Smooth muscle cell (in vitro differentiated cells): ENCODE data around the gene ADAMTS17. TPM values are rescaled to one million over a fixed set of nuclear protein-coding genes. Genes with fewer than 3 reads are reported as not detected.

ENCODE experiments used
- DNase-seq: peaks from one replicate; lab custom pipeline; 2025; ENCODE audit not compliant: unreplicated experiment; lab: John Stamatoyannopoulos, UW
- H2AFZ ChIP-seq: fragments of 200-600 bp; sonication (generic); 2 replicates; pipeline ENCODE4 v1.6.0; 2016; ENCODE audit warnings: antibody characterized with exemption, low read depth, mild to moderate bottlenecking
- H3F3A ChIP-seq: fragments of 200-600 bp; sonication (generic); 2 replicates; pipeline ENCODE4 v1.6.0; 2017; ENCODE audit warnings: antibody characterized with exemption, low read depth
- H3K27ac ChIP-seq: fragments of 200-600 bp; sonication (generic); 2 replicates; pipeline ENCODE4 v1.5.1; 2016; ENCODE audit warnings: low read depth, mild to moderate bottlenecking
- H3K27me3 ChIP-seq: fragments of 200-600 bp; sonication (generic); 2 replicates; pipeline ENCODE4 v1.6.1; 2016; ENCODE audit warnings: low read depth, mild to moderate bottlenecking
- H3K36me3 ChIP-seq: fragments of 200-600 bp; sonication (generic); 2 replicates; pipeline ENCODE4 v1.5.1; 2016; ENCODE audit warnings: low read depth
- H3K4me1 ChIP-seq: fragments of 200-600 bp; sonication (generic); 2 replicates; pipeline ENCODE4 v1.5.1; 2016; ENCODE audit warnings: low read depth
- H3K4me2 ChIP-seq: fragments of 200-600 bp; sonication (generic); 2 replicates; pipeline ENCODE4 v1.6.0; 2016; ENCODE audit warnings: mild to moderate bottlenecking
- H3K4me3 ChIP-seq: fragments of 200-600 bp; sonication (generic); 2 replicates; pipeline ENCODE4 v1.5.1; 2016; ENCODE audit warnings: mild to moderate bottlenecking
- H3K79me2 ChIP-seq: fragments of 200-600 bp; sonication (generic); 2 replicates; pipeline ENCODE4 v1.6.0; 2016; ENCODE audit warnings: low read depth, mild to moderate bottlenecking
- H3K9ac ChIP-seq: fragments of 200-600 bp; sonication (generic); 2 replicates; pipeline ENCODE4 v1.6.0; 2016; ENCODE audit warnings: low read depth
- H3K9me3 ChIP-seq: fragments of 200-600 bp; sonication (generic); replicated peaks from 2 replicates; pipeline ENCODE4 v1.5.1; 2016; ENCODE audit warnings: low read depth
- H4K20me1 ChIP-seq: fragments of 200-600 bp; sonication (generic); 2 replicates; pipeline ENCODE4 v1.6.0; 2016; ENCODE audit warnings: low read depth
- WGBS: methylation state at CpG from one replicate; pipeline ENCODE4 v1.1.7; 2016; ENCODE audit warnings: low lambda C conversion rate; 5-methylcytosine and 5-hydroxymethylcytosine counted together
- polyA plus RNA-seq: library from polyadenylated mRNA; unstranded; fragments of >200 nt; fragmentation: Nextera tagmentation; extraction: Ambion mirVana; gene quantifications from 2 replicates; pipeline ENCODE4 v1.2.1, GENCODE V29; 2016
- total RNA-seq: library from RNA; depleted of rRNA; stranded (reverse); fragments of >200 nt; gene quantifications from 2 replicates; pipeline ENCODE4 v1.2.3, GENCODE V29; 2014
- TF ChIP-seq, protein P1 (sequence below): fragments of 200-600 bp; sonication (generic); IDR thresholded peaks from 2 replicates; pipeline ENCODE4 v1.5.1; 2017; ENCODE audit warnings: borderline replicate concordance, mild to moderate bottlenecking, antibody characterized with exemption; ENCODE audit not compliant: insufficient read depth, poor library complexity, severe bottlenecking

ADAMTS17 gene
- total and polyA plus RNA-seq, 2 experiments from 2014 or later: 0.63 to 3.1 TPM

DNA sequence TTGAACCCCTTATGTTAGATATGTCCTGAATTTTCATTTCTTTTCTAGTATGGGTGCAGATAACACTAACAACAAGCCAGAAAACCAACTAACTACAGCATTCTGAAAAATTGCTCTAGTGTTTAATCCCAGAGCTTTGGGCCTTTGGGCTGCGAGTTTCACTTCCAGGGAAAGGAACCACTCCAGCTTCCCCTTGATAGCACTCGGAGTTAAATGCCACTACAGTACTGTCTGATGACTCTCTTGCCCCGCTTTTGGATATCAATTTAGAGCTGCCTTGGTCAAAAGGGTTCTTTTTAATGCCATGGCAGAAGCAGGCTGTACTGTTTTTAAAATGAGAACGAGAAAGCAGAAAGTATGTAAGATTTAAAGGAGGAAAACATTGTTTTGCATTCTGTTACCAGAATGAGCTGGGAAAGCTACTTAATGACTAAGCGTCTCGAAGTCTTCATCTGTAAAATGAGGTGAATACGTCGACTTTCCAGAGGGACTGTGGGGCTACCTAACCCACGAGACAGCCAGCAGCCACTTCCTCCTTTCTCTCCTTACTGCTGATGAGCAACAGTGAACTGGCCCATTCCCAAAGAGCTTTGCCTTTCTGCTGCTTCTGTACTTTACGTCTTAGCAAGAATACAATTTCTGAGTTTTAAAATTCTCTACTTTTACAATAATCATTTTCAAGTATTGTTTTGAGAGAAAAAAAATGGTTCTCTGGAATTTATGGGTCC lies 309.3 kb downstream of the ADAMTS17 start:
- no peaks in the 10 kb centered on the region for H3K4me1 ChIP-seq
- H3K4me3 ChIP-seq: no peak overlapping the region
- H3K79me2 ChIP-seq: no peaks in the 10 kb centered on the region
- H3K9me3 ChIP-seq: peaks cover 4% of the 10 kb centered on the region
- H3F3A ChIP-seq: no peaks in the 10 kb centered on the region
- no peaks in the 10 kb centered on the region for H3K36me3 ChIP-seq
- no peak overlapping the region for H3K9ac ChIP-seq
- TF ChIP-seq, protein P1, sequence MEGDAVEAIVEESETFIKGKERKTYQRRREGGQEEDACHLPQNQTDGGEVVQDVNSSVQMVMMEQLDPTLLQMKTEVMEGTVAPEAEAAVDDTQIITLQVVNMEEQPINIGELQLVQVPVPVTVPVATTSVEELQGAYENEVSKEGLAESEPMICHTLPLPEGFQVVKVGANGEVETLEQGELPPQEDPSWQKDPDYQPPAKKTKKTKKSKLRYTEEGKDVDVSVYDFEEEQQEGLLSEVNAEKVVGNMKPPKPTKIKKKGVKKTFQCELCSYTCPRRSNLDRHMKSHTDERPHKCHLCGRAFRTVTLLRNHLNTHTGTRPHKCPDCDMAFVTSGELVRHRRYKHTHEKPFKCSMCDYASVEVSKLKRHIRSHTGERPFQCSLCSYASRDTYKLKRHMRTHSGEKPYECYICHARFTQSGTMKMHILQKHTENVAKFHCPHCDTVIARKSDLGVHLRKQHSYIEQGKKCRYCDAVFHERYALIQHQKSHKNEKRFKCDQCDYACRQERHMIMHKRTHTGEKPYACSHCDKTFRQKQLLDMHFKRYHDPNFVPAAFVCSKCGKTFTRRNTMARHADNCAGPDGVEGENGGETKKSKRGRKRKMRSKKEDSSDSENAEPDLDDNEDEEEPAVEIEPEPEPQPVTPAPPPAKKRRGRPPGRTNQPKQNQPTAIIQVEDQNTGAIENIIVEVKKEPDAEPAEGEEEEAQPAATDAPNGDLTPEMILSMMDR: no peak
- no peak for DNase-seq
- no peaks in the 10 kb centered on the region for H4K20me1 ChIP-seq
- H3K27ac ChIP-seq: peak overlapping the region; percentile 22
- H3K4me2 ChIP-seq: no peak overlapping the region
- 49% methylated on average over 10 of the region's 10 CpGs for WGBS
- peak overlapping the region; percentile 73 for H2AFZ ChIP-seq
- no peaks in the 10 kb centered on the region for H3K27me3 ChIP-seq

DNA sequence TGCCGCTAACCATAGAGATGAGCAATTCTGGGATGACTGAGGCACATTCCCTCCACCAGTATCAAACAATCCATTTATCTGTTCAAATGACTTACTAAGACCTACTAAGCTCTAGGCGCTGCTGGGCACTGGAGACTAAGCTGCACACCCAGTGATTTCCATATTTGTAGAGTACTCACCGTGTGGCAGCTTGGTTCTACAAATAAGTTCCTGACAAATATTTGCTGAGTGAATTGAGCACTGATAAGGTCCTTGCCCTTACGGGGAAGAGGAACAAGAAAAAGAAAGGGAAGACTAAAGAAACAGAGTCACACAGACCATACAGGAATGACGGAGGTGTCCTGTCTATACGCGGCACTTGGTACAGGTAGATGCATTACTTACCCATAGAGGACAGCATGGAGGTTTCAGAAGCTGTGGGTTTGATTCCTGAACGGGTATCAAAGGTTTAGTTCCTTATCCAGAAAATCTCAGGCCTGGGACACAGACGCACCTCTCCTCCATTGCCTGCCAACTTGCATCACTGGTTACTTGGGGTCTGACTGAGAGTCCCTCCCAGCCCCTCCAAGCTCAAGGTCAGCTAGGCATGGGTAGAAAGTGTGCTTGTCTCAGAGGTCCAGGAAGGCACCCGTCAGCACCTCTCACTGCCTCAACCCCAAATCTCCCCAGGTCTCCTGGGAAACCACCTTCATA lies 310.0 kb downstream of the ADAMTS17 start:
- Histone ChIP-seq H3K9ac (no peak overlapping the region), H3K36me3 (no peaks in the 10 kb centered on the region), H3K4me2 (no peak overlapping the region), H3K9me3 (peaks cover 11% of the 10 kb centered on the region), H3F3A (no peaks in the 10 kb centered on the region), H3K4me3 (no peak overlapping the region), H3K4me1 (no peaks in the 10 kb centered on the region), H3K27me3 (no peaks in the 10 kb centered on the region), H3K79me2 (no peaks in the 10 kb centered on the region), H2AFZ (no peak overlapping the region), H3K27ac (peak overlapping the region; percentile 22), H4K20me1 (no peaks in the 10 kb centered on the region)
- DNase-seq: no peak
- TF ChIP-seq, protein P1: no peak
- WGBS: 93% methylated on average over 10 of the region's 10 CpGs

DNA sequence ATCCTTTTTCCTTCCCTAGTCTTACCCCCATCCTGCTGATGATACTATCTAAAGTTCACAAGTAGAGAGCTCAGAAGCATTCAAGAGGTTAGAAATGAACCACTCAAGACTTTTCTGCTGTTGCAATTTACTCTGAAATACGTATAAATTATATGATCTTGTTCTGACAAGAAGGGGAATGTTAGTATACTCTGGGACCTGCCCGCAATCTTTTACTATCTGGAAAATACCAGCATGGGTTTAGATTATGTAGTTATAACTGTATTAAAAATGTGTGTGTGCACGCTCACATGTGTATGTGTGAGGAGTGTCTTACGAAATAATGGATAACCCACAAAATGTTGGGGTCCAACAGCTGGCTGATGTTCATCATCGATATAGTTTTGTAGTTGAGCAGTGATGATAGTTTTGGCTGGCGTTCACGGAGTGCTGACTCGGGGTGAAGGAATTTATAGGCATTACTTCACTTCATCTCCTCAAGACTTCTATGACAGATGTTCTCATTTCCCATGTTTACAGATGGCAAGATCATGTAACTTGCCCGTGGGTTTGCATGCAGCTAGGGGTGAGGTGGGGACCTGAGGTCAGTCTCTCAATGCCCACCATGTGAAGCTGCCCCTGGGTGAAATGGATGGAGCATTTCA lies 311.1 kb downstream of the ADAMTS17 start:
- Histone ChIP-seq H3K36me3 (no peaks in the 10 kb centered on the region), H3K27me3 (no peaks in the 10 kb centered on the region), H3K79me2 (no peaks in the 10 kb centered on the region), H4K20me1 (no peaks in the 10 kb centered on the region), H3K9ac (no peak overlapping the region), H2AFZ (no peak overlapping the region), H3K4me3 (no peak overlapping the region), H3K9me3 (peaks cover 12% of the 10 kb centered on the region), H3K4me1 (no peaks in the 10 kb centered on the region), H3F3A (no peaks in the 10 kb centered on the region), H3K27ac (no peak overlapping the region), H3K4me2 (no peak overlapping the region)
- no peak for DNase-seq
- whole genome bisulfite sequencing: 60% methylated on average over 9 of the region's 9 CpGs
- TF ChIP-seq, protein P1: no peak
